Activated naive CD4-positive, alpha-beta T cell treated with anti-CD3 and anti-CD28 coated beads for 36 hours (primary cell): ENCODE results near the gene C10orf67. TPM values are rescaled to one million over a fixed set of nuclear protein-coding genes. Genes with fewer than 3 reads are reported as not detected.
"Not testable (repeated sequence)": the region's sequence is repeated elsewhere in the genome, so short reads cannot be mapped to it uniquely, and the experiment has no call there.

Experiments used
- CTCF ChIA-PET: fragments of 350-600 bp; sonication (Branson Sonifier 250); formaldehyde crosslinking; loops from one replicate; lab custom pipeline; 2021; ENCODE audit warnings: antibody characterized with exemption; lab: Charles Lee
- DNase-seq: peaks from one replicate; pipeline ENCODE4 v3.0.0-alpha.2; 2020
- H3K27ac Mint-ChIP-seq: one replicate; pipeline ENCODE4 v1.8.0; 2021; ENCODE audit warnings: mild to moderate bottlenecking, mixed read lengths
- H3K27me3 Mint-ChIP-seq: one replicate; pipeline ENCODE4 v1.8.0; 2021; ENCODE audit warnings: low read depth, mixed read lengths
- H3K36me3 Mint-ChIP-seq: one replicate; pipeline ENCODE4 v1.8.0; 2021; ENCODE audit warnings: low read depth, mixed read lengths
- H3K4me1 Mint-ChIP-seq: one replicate; pipeline ENCODE4 v1.8.0; 2021; ENCODE audit warnings: low read depth, mixed read lengths
- H3K4me3 Mint-ChIP-seq: one replicate; pipeline ENCODE4 v1.8.0; 2021; ENCODE audit warnings: mild to moderate bottlenecking, moderate library complexity, mixed read lengths
- H3K9me3 Mint-ChIP-seq: one replicate; pipeline ENCODE4 v1.8.0; 2021; ENCODE audit warnings: mixed read lengths
- intact Hi-C: fragments of 100-400 bp; cut with micrococcal nuclease; formaldehyde crosslinking; loops from one replicate; pipeline ENCODE4 v1.15.1; 2023
- total RNA-seq, 2 experiments: library from RNA; stranded (reverse); gene quantifications; one replicate each; pipeline ENCODE4 v1.2.3, GENCODE V29; 2021

Gene C10orf67
- total RNA-seq, 2 experiments from 2014 or later: 2.0 to 3.2 TPM

DNA sequence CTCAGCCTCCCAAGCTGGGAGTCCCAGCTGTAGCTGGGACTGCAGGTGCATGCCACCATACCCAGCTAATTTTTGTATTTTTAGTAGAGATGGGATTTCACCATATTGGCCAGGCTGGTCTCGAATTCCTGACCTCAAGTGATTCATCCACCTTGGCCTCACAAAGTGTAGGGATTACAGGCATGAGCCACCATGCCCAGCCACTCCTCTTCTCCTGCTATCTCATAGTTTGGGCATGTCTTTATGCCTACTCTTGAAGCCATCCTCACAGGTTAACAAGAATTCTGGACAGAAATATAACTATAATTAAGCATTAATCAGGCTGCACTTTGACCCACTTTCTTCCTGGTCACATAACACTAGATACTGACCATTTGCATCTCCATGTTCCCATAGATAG is 28.6 kb upstream of the C10orf67 start:
- intact Hi-C loops: no loop called here
- CTCF ChIA-PET: interaction anchor here (0.7 kb wide), 1 partner anchor 65 kb away, joined by 3 read pairs; the partner anchor contains the start of gene OTUD1
- Mint-ChIP-seq H3K4me1 (peaks cover 37% of the 10 kb centered on the region), H3K27me3 (no peaks in the 10 kb centered on the region), H3K27ac (no peak overlapping the region), H3K4me3 (no peak overlapping the region), H3K36me3 (no peaks in the 10 kb centered on the region), H3K9me3 (peaks cover 4% of the 10 kb centered on the region)
- DNase-seq: no peak

DNA sequence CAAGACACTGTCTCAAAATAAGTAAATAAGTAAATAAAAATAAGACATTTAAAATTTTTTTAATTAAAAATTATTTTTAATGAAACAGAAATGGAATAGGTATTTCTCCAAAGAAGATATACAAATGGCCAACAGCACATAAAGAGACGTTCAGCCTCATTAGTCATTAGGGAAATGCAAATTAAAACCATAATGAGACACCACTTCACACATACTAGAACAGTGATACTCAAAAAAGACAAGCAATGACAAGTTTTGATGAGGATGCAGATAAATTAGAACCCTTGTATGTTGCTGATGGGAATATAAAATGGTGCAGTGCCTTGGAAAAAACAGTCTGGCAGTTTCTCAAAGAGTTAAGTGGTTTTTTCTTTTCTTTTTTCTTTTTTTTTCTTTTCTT is 26.5 kb upstream of the C10orf67 start:
- intact Hi-C loops: no loop called here
- Mint-ChIP-seq H3K36me3 (no peaks in the 10 kb centered on the region), H3K27ac (no peak overlapping the region), H3K4me3 (no peak overlapping the region), H3K27me3 (no peaks in the 10 kb centered on the region), H3K4me1 (peaks cover 46% of the 10 kb centered on the region), H3K9me3 (peaks cover 4% of the 10 kb centered on the region)
- no peak for DNase-seq
- CTCF ChIA-PET: no interaction called here

DNA sequence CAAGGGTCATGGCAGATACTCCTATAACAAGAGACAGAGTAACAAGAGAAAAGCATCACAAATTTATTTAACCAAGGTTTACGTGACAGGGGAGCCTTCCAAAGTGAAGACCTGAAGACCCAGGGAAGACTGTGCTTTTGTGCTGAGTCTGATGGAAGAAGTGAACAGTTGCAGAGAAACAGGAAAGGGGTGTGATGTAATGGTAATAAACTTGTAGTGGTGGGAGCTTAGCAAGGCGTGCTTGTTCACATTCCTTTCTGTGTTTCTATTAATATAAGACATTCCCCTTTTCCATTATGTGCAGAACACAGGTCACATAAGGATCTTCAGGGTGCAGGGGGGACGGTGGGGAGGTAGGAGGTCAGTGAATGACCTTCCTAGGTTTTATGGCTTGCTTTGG is 25.5 kb upstream of the C10orf67 start:
- Mint-ChIP-seq H3K4me1 (peaks cover 52% of the 10 kb centered on the region), H3K4me3 (no peak overlapping the region), H3K27me3 (no peaks in the 10 kb centered on the region), H3K36me3 (no peaks in the 10 kb centered on the region), H3K9me3 (peaks cover 4% of the 10 kb centered on the region), H3K27ac (peak overlapping the region; percentile 16)
- CTCF ChIA-PET: interaction anchor here (0.6 kb wide), 1 partner anchor 27 kb away, joined by 5 read pairs; no protein-coding TSS in a partner anchor
- no peak for DNase-seq
- intact Hi-C loops: no loop called here

DNA sequence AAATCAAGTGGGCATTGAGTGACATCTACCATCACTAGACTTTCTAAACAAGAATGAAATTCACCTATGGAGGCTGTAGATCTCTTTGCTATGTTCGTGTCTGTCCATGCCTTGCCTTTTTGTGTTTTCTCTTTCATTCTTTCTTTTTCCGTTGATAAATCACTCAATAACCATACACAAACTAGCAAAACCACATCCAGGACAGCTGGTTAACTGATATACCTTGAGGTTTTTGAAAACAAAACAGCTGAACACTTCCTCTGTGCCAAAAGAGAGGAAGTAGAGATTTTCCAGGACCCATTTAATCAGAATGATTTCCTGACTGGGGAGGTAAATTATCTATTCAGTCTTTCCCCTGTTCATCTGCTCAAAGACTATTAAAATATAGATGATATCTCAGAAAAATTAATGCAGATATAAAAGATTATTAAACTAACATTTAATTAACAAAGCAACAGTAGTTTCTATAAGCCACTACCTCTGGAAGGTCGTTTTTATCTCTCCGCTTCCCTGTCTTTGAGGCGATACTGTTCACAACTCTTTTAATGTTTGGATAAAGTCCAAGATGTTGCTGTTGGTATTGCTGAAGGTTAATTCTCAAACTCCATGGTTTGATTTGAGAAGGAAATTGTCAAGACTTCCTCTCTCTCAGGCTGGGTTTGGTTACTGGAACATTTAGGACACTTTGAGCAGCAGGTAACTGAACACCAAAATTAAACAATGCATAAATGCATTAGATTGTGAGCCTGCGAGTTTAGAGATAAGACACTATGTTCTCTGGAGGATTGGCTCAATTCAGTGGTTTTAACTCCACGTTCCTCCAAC is 24.4 kb upstream of the C10orf67 start:
- Mint-ChIP-seq H3K4me1 (peaks cover 63% of the 10 kb centered on the region), H3K9me3 (peaks cover 4% of the 10 kb centered on the region), H3K36me3 (no peaks in the 10 kb centered on the region), H3K27me3 (no peaks in the 10 kb centered on the region), H3K4me3 (peak overlapping the region; percentile 14), H3K27ac (peak overlapping the region; percentile 73)
- CTCF ChIA-PET: interaction anchor here (1.2 kb wide), 1 partner anchor 53 kb away, joined by 3 read pairs; no protein-coding TSS in a partner anchor
- intact Hi-C loops: loop anchor here (1.0 to 10.0 kb wide), 8 partner anchors 23 to 1356 kb away; partner anchors contain the start of genes ARHGAP21, COMMD3 and MSRB2
- DNase-seq: peak; percentile 24

DNA sequence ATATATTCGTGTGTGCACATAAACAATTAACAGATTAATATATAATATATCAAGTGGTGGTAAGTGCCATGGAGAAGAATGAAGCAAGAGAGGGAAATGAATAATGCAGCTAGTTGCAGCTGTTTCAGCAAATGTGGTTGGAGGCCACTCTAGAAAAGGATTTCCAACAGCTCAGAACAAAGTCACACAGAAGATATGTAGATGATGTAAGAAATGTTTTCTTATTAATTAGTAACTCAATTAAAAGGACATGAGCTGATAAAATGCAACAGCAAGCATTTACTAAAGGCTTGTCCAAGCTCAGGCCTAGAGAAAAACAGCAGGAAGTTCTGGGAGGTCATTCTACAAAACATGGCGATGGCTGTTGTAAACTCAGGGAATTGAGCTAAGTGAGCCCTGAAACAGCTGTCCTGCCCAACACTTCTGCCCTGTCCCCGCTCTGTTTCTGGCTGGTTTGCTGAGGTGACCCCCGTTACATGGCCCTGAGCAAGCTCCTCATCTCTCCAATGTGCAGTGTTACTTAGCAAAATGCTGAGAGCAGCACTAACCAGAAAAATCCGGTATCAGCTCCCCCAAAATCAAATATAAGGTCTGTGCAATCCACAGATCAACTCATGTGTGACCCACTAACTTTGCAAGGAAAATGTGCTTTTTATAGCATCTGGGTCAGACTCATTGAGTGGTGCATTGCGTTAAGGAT is 23.4 kb upstream of the C10orf67 start:
- DNase-seq: no peak
- Mint-ChIP-seq H3K9me3 (peaks cover 4% of the 10 kb centered on the region), H3K27me3 (no peaks in the 10 kb centered on the region), H3K4me3 (peak overlapping the region; percentile 7), H3K27ac (peak overlapping the region; percentile 73), H3K4me1 (peaks cover 70% of the 10 kb centered on the region), H3K36me3 (no peaks in the 10 kb centered on the region)
- CTCF ChIA-PET: interaction anchor here (1.0 to 1.2 kb wide), 2 partner anchors 33 to 52 kb away, joined by 3 read pairs; no protein-coding TSS in a partner anchor
- intact Hi-C loops: loop anchor here (1.0 to 10.0 kb wide), 8 partner anchors 24 to 1357 kb away; partner anchors contain the start of genes ARHGAP21, COMMD3 and MSRB2

DNA sequence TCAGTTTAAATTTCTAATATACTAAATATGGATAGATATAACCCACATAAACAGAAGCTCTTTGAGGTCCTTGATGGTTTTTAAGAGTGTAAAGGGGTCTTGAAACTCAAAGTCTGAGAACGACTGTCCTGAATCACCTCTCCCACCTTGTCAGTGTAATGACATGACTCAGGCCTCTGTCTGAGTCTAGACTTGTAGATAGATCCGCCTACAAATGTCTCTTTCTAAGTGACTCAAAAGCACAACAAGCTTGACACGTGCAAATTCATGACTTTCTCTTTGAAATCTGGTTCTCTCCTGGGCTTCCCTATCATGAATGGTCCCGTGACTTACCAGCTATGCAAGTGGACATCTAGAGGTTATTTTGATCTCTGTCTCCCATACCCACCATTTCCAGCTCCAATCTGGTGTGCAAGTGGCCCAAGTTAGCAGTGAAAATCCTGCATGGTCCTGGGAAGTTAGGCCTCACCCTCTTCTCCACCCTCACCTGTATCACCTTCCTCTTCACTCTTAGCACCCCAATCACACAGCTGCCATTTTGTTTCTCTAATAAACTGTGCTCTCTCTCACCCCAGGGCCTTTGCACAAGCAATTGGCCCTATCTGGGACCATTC is 20.9 kb upstream of the C10orf67 start:
- DNase-seq: peak; percentile 45
- H3K36me3 Mint-ChIP-seq, H3K9me3 Mint-ChIP-seq, H3K4me3 Mint-ChIP-seq, H3K27me3 Mint-ChIP-seq: not testable (repeated sequence)
- intact Hi-C loops: loop anchor here (10.0 kb wide), 6 partner anchors 271 to 1359 kb away; partner anchors contain the start of genes ARHGAP21, COMMD3 and MSRB2
- CTCF ChIA-PET: interaction anchor here (1.1 kb wide), 2 partner anchors 31 to 72 kb away, joined by 3 to 4 read pairs; no protein-coding TSS in a partner anchor
- H3K27ac Mint-ChIP-seq: peak overlapping the region; percentile 1
- H3K4me1 Mint-ChIP-seq: peaks cover 80% of the 10 kb centered on the region

DNA sequence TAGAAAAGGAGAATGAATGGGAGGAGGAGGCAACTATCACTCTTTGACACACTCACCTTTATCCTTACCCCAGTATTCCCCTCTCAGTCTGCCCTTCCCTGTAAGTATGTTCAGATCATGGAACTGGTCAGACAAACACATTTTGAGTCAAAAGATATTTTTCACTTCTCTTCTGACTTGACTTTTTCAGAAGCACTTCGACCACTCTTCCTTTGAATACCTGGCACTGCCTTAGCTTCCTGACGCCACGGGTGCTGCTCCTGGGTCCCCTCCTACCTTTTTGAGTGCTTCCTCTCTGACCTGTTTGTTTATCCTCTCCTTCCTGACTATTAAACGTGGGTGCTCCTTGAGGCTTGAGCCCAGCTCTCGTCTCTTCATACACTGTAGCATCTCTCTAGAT is 19.8 kb upstream of the C10orf67 start:
- no peaks in the 10 kb centered on the region for H3K9me3 Mint-ChIP-seq
- intact Hi-C loops: loop anchor here (5.0 to 10.0 kb wide), 7 partner anchors 42 to 1360 kb away; partner anchors contain the start of genes ARHGAP21, COMMD3 and MSRB2
- H3K27ac Mint-ChIP-seq: peak overlapping the region; percentile 95
- H3K4me3 Mint-ChIP-seq: no peak overlapping the region
- H3K4me1 Mint-ChIP-seq: peaks cover 69% of the 10 kb centered on the region
- H3K36me3 Mint-ChIP-seq: no peaks in the 10 kb centered on the region
- H3K27me3 Mint-ChIP-seq: no peaks in the 10 kb centered on the region
- DNase-seq: peak; percentile 34
- CTCF ChIA-PET: interaction anchor here (0.6 to 1.1 kb wide), 3 partner anchors 23 to 54 kb away, joined by 3 to 4 read pairs (median 4); no protein-coding TSS in a partner anchor

DNA sequence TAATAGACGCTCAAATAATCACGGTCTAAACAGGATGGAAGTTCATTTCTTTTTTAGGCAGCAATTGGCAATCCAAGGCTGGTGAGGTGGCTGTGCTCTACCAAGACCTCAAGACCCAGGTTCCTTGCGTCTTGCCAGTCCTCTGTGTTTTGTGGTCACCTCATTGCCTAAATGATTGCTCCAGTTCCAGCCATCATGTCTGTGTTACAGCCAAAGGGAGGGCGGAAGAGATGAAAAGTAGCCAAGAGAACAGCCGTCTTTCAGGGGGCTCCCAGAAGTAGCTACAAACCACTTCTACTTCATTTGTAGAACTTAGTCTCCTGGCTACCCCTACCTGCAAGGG is 19.2 kb upstream of the C10orf67 start:
- Mint-ChIP-seq H3K4me3 (peak overlapping the region; percentile 68), H3K9me3 (no peaks in the 10 kb centered on the region), H3K4me1 (peaks cover 64% of the 10 kb centered on the region), H3K27ac (peak overlapping the region; percentile 95), H3K27me3 (no peaks in the 10 kb centered on the region), H3K36me3 (no peaks in the 10 kb centered on the region)
- intact Hi-C loops: loop anchor here (1.0 to 10.0 kb wide), 14 partner anchors 22 to 1361 kb away; partner anchors contain the start of genes ARHGAP21, COMMD3 and MSRB2
- CTCF ChIA-PET: interaction anchor here (1.0 to 1.2 kb wide), 2 partner anchors 85 to 293 kb away, joined by 3 read pairs; no protein-coding TSS in a partner anchor
- no peak for DNase-seq

- intact Hi-C loops: loop anchor here (1.0 to 10.0 kb wide), 14 partner anchors 22 to 1362 kb away; partner anchors contain the start of genes ARHGAP21, COMMD3 and MSRB2
- peak; percentile 72 for DNase-seq
- no peaks in the 10 kb centered on the region for H3K27me3 Mint-ChIP-seq
- peaks cover 58% of the 10 kb centered on the region for H3K4me1 Mint-ChIP-seq
- CTCF ChIA-PET: interaction anchor here (0.7 to 1.3 kb wide), 5 partner anchors 13 to 294 kb away, joined by 3 to 4 read pairs (median 3); no protein-coding TSS in a partner anchor
- H3K9me3 Mint-ChIP-seq: no peaks in the 10 kb centered on the region
- H3K27ac Mint-ChIP-seq: peak overlapping the region; percentile 95
- H3K36me3 Mint-ChIP-seq: no peaks in the 10 kb centered on the region
- peak overlapping the region; percentile 68 for H3K4me3 Mint-ChIP-seq
These were observed 18.5 kb upstream of the C10orf67 start for GRCh38 chr10:23362879-23363792.

DNA sequence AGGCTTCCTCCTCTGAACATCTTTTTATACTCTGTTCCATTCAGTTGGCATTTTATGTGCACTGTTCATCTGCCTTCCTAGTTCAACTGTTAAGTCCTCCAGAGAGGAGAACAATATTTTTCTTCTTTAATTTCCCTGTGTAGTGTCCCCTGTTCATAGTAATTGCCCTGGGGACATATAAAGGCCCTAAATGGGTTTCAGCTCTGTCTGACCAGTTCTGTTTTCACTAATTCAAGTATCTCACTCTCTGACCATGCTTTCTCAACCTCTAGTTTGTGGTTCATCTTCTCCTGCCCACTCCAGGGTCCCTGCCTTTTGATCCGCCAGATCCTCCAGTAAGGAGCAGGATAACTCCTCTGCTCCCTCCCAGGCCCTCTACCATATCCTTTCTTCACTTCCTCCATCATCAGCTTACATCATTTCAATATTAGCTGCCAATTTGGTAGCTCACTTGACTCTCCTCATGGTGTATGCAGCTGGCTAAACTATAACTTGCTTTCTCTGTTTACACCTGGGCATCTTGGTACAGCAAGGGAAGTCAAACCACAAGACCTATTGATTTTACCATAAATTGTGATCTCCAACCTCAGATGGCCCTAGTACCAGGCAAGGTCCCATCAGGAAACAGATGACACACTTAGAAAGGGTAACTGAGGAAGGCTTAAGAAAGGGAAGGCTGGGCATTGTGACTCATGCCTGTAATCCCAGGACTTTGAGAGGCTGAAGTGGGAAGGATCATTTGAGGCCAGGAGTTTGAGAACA is 17.7 kb upstream of the C10orf67 start:
- Mint-ChIP-seq H3K4me1 (peaks cover 53% of the 10 kb centered on the region), H3K4me3 (no peak overlapping the region), H3K27me3 (no peaks in the 10 kb centered on the region), H3K36me3 (no peaks in the 10 kb centered on the region), H3K9me3 (no peaks in the 10 kb centered on the region), H3K27ac (no peak overlapping the region)
- CTCF ChIA-PET: interaction anchor here (0.7 to 1.3 kb wide), 3 partner anchors 14 to 155 kb away, joined by 3 to 4 read pairs (median 3); no protein-coding TSS in a partner anchor
- DNase-seq: no peak
- intact Hi-C loops: loop anchor here (5.0 to 10.0 kb wide), 7 partner anchors 40 to 1363 kb away; partner anchors contain the start of genes ARHGAP21, COMMD3 and MSRB2
